SH-SY5Y (cell line): ENCODE measurements around the gene MOB3B.

ENCODE experiments used
- GATA2 ChIP-seq: IDR thresholded peaks from 2 replicates; pipeline ENCODE4 v1.6.1; 2011; ENCODE audit warnings: mild to moderate bottlenecking, low read depth, low read length
- GATA3 ChIP-seq: IDR thresholded peaks from 2 replicates; pipeline ENCODE4 v1.6.1; 2011; ENCODE audit warnings: low read depth, mild to moderate bottlenecking, low read length, moderate library complexity

- TF ChIP-seq GATA3 (no peak), GATA2 (no peak)
These were observed 198.2 kb downstream of the MOB3B start for GRCh38 chr9:27331393-27331792.
